Measurements from ENCODE around the gene RAP2C.

DNA sequence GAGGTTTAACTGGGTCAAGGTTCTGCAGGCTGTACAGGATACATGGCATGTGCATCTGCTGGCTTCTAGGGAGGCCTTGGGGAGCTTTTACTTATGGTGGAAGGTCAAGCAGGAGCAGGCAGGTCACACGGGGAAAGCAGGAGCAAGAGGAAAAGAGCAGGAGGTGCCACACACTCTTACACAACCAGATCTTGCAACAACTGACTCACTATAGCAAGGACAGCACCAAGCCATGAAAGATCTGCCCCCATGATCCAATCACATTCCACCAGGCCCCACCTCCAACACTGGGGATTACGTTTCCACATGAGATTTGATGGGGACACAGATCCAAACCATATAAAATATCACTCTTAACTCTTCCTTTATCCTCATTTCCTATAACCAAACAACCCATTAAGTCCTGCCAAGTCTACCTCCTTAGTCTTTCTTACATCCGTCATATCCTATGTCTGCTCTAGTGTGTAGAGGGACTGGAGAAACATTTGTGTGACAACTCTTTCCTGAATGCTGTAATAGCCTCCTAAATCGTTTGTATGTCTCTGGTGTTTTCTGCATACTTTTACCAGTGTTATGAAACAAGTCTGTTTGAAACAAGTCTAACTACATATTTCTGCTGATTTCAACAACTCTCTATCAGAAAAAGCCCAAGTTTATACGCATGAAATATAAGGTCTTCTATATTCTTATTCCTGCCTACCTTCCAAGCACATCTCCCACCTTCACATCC lies 8.3 kb upstream of the RAP2C start:
- TF ChIP-seq, protein P1, sequence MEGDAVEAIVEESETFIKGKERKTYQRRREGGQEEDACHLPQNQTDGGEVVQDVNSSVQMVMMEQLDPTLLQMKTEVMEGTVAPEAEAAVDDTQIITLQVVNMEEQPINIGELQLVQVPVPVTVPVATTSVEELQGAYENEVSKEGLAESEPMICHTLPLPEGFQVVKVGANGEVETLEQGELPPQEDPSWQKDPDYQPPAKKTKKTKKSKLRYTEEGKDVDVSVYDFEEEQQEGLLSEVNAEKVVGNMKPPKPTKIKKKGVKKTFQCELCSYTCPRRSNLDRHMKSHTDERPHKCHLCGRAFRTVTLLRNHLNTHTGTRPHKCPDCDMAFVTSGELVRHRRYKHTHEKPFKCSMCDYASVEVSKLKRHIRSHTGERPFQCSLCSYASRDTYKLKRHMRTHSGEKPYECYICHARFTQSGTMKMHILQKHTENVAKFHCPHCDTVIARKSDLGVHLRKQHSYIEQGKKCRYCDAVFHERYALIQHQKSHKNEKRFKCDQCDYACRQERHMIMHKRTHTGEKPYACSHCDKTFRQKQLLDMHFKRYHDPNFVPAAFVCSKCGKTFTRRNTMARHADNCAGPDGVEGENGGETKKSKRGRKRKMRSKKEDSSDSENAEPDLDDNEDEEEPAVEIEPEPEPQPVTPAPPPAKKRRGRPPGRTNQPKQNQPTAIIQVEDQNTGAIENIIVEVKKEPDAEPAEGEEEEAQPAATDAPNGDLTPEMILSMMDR (IDR thresholded peaks at IDR 0.05), result no peak
- TF ChIP-seq POLR2A (IDR thresholded peaks at IDR 0.05), result no peak

All from body of pancreas (tissue), 4 donors.